HG02642 (cell line): Measurements from ENCODE around the gene STK32C.
"Not testable (repeated sequence)": the region's sequence is repeated elsewhere in the genome, so short reads cannot be mapped to it uniquely, and the experiment has no call there.

Source experiments
- ATAC-seq: cut with Tn5 transposase; IDR thresholded peaks from one replicate; pipeline ENCODE4 v1.9.1; 2021; ENCODE audit warnings: mild to moderate bottlenecking; ENCODE audit not compliant: unreplicated experiment, poor library complexity

The STK32C gene

DNA sequence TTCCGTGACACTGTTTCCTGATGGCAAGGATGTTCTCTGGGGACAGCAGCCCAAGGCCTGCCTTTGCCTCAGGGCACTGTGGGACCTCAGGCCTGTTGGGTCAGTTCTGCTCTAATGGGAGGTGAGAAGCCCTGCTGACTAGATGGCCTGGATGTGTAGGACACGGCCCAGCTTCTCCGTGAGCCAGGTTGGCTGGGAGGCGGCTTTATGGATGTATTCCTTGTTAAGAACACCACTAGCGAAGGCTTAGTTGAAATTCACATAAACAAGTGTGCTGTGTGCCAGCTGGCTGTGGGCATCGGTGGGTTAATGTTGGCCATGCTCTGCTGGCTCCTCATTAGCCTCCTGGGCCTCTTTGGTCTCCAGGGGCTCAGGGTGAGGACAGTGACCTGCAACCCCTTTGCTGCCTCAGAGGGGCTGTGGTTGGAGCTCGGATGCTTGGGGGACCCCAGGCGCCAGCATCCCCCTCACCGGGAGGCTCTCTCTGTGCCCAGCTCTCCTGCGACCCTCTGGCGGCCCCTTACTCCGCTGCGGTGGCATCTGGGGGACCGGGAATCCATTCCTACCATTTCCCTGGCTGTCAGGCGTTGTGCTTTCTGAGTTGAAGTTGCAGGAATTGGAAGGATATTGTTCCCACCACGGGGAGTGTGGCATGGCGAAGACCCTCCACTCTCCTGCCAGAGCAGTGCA, 143.8 kb downstream of the STK32C start:
- ATAC-seq = no peak

GRCh38 chr10:132163278-132163765, 144.4 kb downstream of the STK32C start:
- ATAC-seq = peak; percentile 69

GRCh38 chr10:132162590-132163277, 145.0 kb downstream of the STK32C start:
- no peak for ATAC-seq

GRCh38 chr10:132162021-132162531, 145.7 kb downstream of the STK32C start:
- no peak for ATAC-seq

- ATAC-seq = not testable (repeated sequence)
These were observed 146.7 kb downstream of the STK32C start for GRCh38 chr10:132160834-132161622.

GRCh38 chr10:132160231-132160630, 147.5 kb downstream of the STK32C start:
- not testable (repeated sequence) for ATAC-seq

GRCh38 chr10:132159302-132160230, 148.2 kb downstream of the STK32C start:
- ATAC-seq = not testable (repeated sequence)

GRCh38 chr10:132158823-132159222, 148.9 kb downstream of the STK32C start:
- no peak for ATAC-seq

- ATAC-seq = no peak
These were observed 149.5 kb downstream of the STK32C start for GRCh38 chr10:132158122-132158741.
